ENCODE data around the gene TLE1.
"Not testable (repeated sequence)": the region's sequence is repeated elsewhere in the genome, so short reads cannot be mapped to it uniquely, and the experiment has no call there.

DNA sequence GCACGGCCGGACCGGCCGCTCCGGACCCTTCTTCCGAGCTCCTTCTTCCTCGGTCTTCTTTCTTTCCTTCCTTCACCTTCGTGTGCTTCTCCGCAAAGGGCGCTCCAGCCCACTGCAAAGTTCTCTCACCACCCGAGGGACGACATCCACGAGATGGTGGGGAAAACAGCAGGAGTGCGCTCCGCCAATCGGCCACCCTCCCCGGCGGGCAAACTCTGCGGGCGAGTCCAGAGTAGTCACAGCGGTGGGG, 329 bp downstream of the TLE1 start:
- TF ChIP-seq CTCF (IDR thresholded peaks at IDR 0.05; ENCODE audit: low read length); EZH2 (IDR thresholded peaks at IDR 0.05; ENCODE audit: borderline replicate concordance, low read length): not testable (repeated sequence)
